ENCODE results near the gene CCDC43.
"Not testable (repeated sequence)": the region's sequence is repeated elsewhere in the genome, so short reads cannot be mapped to it uniquely, and the experiment has no call there.

CCDC43 gene

DNA sequence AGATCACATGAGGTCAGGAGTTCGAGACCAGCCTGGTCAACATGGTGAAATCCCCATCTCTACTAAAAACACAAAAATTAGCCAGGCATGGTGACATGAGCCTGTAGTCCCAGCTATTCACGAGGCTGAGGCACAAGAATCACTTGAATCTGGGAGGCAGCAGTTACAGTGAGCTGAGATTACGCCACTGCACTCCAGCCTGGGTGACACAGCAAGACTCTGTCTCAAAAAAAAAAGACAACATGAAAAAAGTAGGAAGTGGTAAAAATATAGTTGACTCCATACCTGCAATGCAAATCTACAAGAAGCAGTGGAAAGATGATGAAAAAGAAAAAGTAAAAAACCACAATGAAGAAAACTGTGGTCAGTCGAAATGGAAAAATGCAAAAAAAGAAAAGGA, 6.3 kb downstream of the CCDC43 start:
- H2BK5ac ChIP-seq (ENCODE audit: low read length); H3K14ac ChIP-seq (ENCODE audit: low read length); H3K4me1 ChIP-seq (ENCODE audit: control insufficient read depth in 2 of 2, insufficient read depth in 1 of 2, low read depth in 1 of 2, low read length in 2 of 2); H3K23ac ChIP-seq (ENCODE audit: low read depth, low read length, poor library complexity); H3K4me2 ChIP-seq (ENCODE audit: insufficient read depth, low read length, poor library complexity, severe bottlenecking); H3K9ac ChIP-seq (ENCODE audit: low read depth, low read length, poor library complexity); H2BK15ac ChIP-seq (ENCODE audit: low read length); DNase-seq (ENCODE audit: low spot score); H2BK120ac ChIP-seq (ENCODE audit: low read depth, low read length); H3K27ac ChIP-seq (replicated peaks; ENCODE audit: low read length); H4K8ac ChIP-seq (ENCODE audit: low read depth, low read length); H4K91ac ChIP-seq (ENCODE audit: low read depth, low read length, poor library complexity); H3K79me1 ChIP-seq (ENCODE audit: low read depth, low read length); H2BK12ac ChIP-seq (ENCODE audit: low read length); H3K27me3 ChIP-seq (ENCODE audit: control insufficient read depth in 3 of 3, insufficient read depth in 3 of 3, low read depth in 1 of 3, low read length in 3 of 3); H2AFZ ChIP-seq (ENCODE audit: low read length); H3K4me3 ChIP-seq (ENCODE audit: low read length in 2 of 2); H2AK5ac ChIP-seq (ENCODE audit: low read depth, low read length); H3K9me3 ChIP-seq (replicated peaks in 1 of 2; ENCODE audit: control insufficient read depth in 2 of 2, insufficient read depth in 1 of 2, low read depth in 1 of 2, low read length in 2 of 2); H3K4ac ChIP-seq (ENCODE audit: low read length); H3K18ac ChIP-seq (ENCODE audit: low read length): not testable (repeated sequence)
- no CpG with 5 or more reads among the region's 4 CpGs for WGBS, 2 donors (ENCODE audit: extremely low coverage in 2 of 2, insufficient read length in 2 of 2, insufficient replicate concordance in 1 of 2)
- H3K36me3 ChIP-seq (replicated peaks in 1 of 2; ENCODE audit: control insufficient read depth in 2 of 2, insufficient read depth in 2 of 2, low read length in 2 of 2): peaks cover 10 to 81% of the 10 kb centered on the region in 2 donors

DNA sequence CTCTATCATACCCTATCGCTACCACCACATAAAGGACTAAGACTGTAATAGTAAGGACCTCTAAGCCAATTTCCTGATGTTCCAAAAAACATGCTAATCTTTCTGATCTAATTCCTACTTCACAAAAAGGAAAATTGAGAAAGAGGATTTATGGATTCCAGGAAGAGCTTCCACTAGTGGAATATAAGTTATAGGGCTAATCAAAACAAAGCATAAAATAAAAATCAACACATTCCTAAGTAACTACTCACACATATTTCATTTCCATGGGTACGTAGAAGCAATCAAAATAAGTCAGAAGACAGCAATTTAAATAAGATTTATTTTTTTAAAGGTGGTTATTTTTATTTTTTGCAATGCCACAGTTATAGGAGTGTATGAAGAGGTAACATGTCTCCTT, 12.4 kb downstream of the CCDC43 start:
- H2AK5ac ChIP-seq (ENCODE audit: low read depth, low read length): no peak overlapping the region
- WGBS, 2 donors (ENCODE audit: extremely low coverage in 2 of 2, insufficient read length in 2 of 2, insufficient replicate concordance in 1 of 2): no CpG with 5 or more reads among the region's 2 CpGs
- no peak overlapping the region for H3K9ac ChIP-seq (ENCODE audit: low read depth, low read length, poor library complexity)
- H2BK120ac ChIP-seq (ENCODE audit: low read depth, low read length): no peak overlapping the region
- H3K4me3 ChIP-seq (ENCODE audit: low read length in 2 of 2): no peak overlapping the region
- H3K9me3 ChIP-seq (replicated peaks in 1 of 2; ENCODE audit: control insufficient read depth in 2 of 2, insufficient read depth in 1 of 2, low read depth in 1 of 2, low read length in 2 of 2): no peaks in the 10 kb centered on the region
- no peak overlapping the region for H4K8ac ChIP-seq (ENCODE audit: low read depth, low read length)
- no peak overlapping the region for H2BK15ac ChIP-seq (ENCODE audit: low read length)
- peaks cover 2% of the 10 kb centered on the region for H3K79me1 ChIP-seq (ENCODE audit: low read depth, low read length)
- no peak overlapping the region for H3K4ac ChIP-seq (ENCODE audit: low read length)
- H3K4me2 ChIP-seq (ENCODE audit: insufficient read depth, low read length, poor library complexity, severe bottlenecking): no peak overlapping the region
- H2BK12ac ChIP-seq (ENCODE audit: low read length): no peak overlapping the region
- H2BK5ac ChIP-seq (ENCODE audit: low read length): no peak overlapping the region
- H4K91ac ChIP-seq (ENCODE audit: low read depth, low read length, poor library complexity): no peak overlapping the region
- no peak overlapping the region for H3K23ac ChIP-seq (ENCODE audit: low read depth, low read length, poor library complexity)
- no peak overlapping the region for H3K27ac ChIP-seq (replicated peaks; ENCODE audit: low read length)
- H2AFZ ChIP-seq (ENCODE audit: low read length): no peak overlapping the region
- peaks cover 8 to 50% of the 10 kb centered on the region in 2 donors for H3K36me3 ChIP-seq (replicated peaks in 1 of 2; ENCODE audit: control insufficient read depth in 2 of 2, insufficient read depth in 2 of 2, low read length in 2 of 2)
- H3K4me1 ChIP-seq (ENCODE audit: control insufficient read depth in 2 of 2, insufficient read depth in 1 of 2, low read depth in 1 of 2, low read length in 2 of 2): no peaks in the 10 kb centered on the region
- no peak overlapping the region for H3K14ac ChIP-seq (ENCODE audit: low read length)
- DNase-seq (ENCODE audit: low spot score): no peak
- H3K27me3 ChIP-seq (ENCODE audit: control insufficient read depth in 3 of 3, insufficient read depth in 3 of 3, low read depth in 1 of 3, low read length in 3 of 3): no peaks in the 10 kb centered on the region
- no peak overlapping the region for H3K18ac ChIP-seq (ENCODE audit: low read length)

DNA sequence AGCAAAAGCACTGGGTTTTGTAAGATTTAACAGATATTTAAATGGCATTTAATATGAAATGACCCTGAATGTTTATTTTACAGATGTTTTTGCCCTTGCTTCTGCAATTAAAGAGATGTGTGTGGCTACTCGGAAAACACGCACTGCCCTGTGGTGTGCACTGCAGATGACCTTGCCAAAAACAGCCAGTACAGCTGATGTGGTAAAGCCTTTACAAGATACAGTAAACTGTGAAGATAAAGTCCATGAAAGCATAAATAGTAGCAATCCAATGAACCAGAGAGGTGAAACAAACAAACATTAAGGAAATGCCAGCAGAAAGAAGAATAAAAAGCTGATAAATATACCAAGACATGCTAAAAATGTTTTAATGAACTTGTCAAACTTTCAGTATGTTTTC, 15.7 kb downstream of the CCDC43 start:
- H3K4me3 ChIP-seq (ENCODE audit: low read length in 2 of 2): no peak overlapping the region
- no peak overlapping the region for H2BK12ac ChIP-seq (ENCODE audit: low read length)
- H3K36me3 ChIP-seq (replicated peaks in 1 of 2; ENCODE audit: control insufficient read depth in 2 of 2, insufficient read depth in 2 of 2, low read length in 2 of 2): peaks cover 0 to 20% of the 10 kb centered on the region in 2 donors
- H3K27me3 ChIP-seq (ENCODE audit: control insufficient read depth in 3 of 3, insufficient read depth in 3 of 3, low read depth in 1 of 3, low read length in 3 of 3): no peaks in the 10 kb centered on the region
- H3K4me2 ChIP-seq (ENCODE audit: insufficient read depth, low read length, poor library complexity, severe bottlenecking): no peak overlapping the region
- H3K27ac ChIP-seq (replicated peaks; ENCODE audit: low read length): no peak overlapping the region
- no peak for DNase-seq (ENCODE audit: low spot score)
- WGBS, 2 donors (ENCODE audit: extremely low coverage in 2 of 2, insufficient read length in 2 of 2, insufficient replicate concordance in 1 of 2): no CpG with 5 or more reads among the region's 2 CpGs
- no peak overlapping the region for H2BK5ac ChIP-seq (ENCODE audit: low read length)
- H2AK5ac ChIP-seq (ENCODE audit: low read depth, low read length): no peak overlapping the region
- H3K23ac ChIP-seq (ENCODE audit: low read depth, low read length, poor library complexity): no peak overlapping the region
- H3K18ac ChIP-seq (ENCODE audit: low read length): no peak overlapping the region
- H4K91ac ChIP-seq (ENCODE audit: low read depth, low read length, poor library complexity): no peak overlapping the region
- H2AFZ ChIP-seq (ENCODE audit: low read length): no peak overlapping the region
- no peak overlapping the region for H4K8ac ChIP-seq (ENCODE audit: low read depth, low read length)
- no peak overlapping the region for H2BK15ac ChIP-seq (ENCODE audit: low read length)
- H3K9me3 ChIP-seq (replicated peaks in 1 of 2; ENCODE audit: control insufficient read depth in 2 of 2, insufficient read depth in 1 of 2, low read depth in 1 of 2, low read length in 2 of 2): no peaks in the 10 kb centered on the region
- H3K79me1 ChIP-seq (ENCODE audit: low read depth, low read length): no peaks in the 10 kb centered on the region
- no peak overlapping the region for H3K9ac ChIP-seq (ENCODE audit: low read depth, low read length, poor library complexity)
- H3K4ac ChIP-seq (ENCODE audit: low read length): no peak overlapping the region
- no peak overlapping the region for H2BK120ac ChIP-seq (ENCODE audit: low read depth, low read length)
- H3K4me1 ChIP-seq (ENCODE audit: control insufficient read depth in 2 of 2, insufficient read depth in 1 of 2, low read depth in 1 of 2, low read length in 2 of 2): no peaks in the 10 kb centered on the region
- H3K14ac ChIP-seq (ENCODE audit: low read length): no peak overlapping the region

DNA sequence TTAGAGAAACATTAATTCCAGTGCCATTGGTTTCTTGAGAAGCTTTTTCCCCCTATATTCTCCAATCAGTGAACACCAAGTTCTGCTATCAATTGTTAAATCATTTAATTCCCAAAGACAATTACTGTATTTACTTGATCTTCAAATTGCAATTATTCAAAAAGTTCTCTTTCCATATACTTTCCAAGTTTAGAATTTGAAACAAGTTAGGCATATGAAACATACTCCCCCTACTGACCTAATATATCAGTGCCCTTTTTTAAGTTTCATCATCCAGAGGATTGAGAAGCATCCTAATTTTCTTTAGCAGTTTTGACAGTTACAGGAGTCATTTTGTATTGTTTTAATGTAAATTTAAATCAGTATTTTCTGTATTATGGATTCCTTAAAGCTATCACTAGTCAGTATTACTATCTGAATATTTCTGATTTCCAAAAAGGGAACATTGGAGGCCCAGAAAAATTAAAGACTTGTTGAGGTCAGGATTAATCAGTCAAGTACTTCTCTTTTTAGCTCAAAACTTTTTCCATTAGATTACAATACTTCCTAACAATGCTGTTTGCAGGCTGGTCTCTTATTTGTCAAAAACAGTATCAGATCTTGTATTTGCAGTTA, 17.0 kb downstream of the CCDC43 start:
- H2BK120ac ChIP-seq (ENCODE audit: low read depth, low read length): no peak overlapping the region
- no peak overlapping the region for H4K91ac ChIP-seq (ENCODE audit: low read depth, low read length, poor library complexity)
- no peak overlapping the region for H2BK15ac ChIP-seq (ENCODE audit: low read length)
- H3K4me1 ChIP-seq (ENCODE audit: control insufficient read depth in 2 of 2, insufficient read depth in 1 of 2, low read depth in 1 of 2, low read length in 2 of 2): no peaks in the 10 kb centered on the region
- no peak overlapping the region for H3K4me2 ChIP-seq (ENCODE audit: insufficient read depth, low read length, poor library complexity, severe bottlenecking)
- H4K8ac ChIP-seq (ENCODE audit: low read depth, low read length): no peak overlapping the region
- H3K14ac ChIP-seq (ENCODE audit: low read length): no peak overlapping the region
- no peaks in the 10 kb centered on the region for H3K27me3 ChIP-seq (ENCODE audit: control insufficient read depth in 3 of 3, insufficient read depth in 3 of 3, low read depth in 1 of 3, low read length in 3 of 3)
- no peak overlapping the region for H2BK12ac ChIP-seq (ENCODE audit: low read length)
- no peak overlapping the region for H2AK5ac ChIP-seq (ENCODE audit: low read depth, low read length)
- peaks cover 0 to 7% of the 10 kb centered on the region in 2 donors for H3K36me3 ChIP-seq (replicated peaks in 1 of 2; ENCODE audit: control insufficient read depth in 2 of 2, insufficient read depth in 2 of 2, low read length in 2 of 2)
- no peak overlapping the region for H3K27ac ChIP-seq (replicated peaks; ENCODE audit: low read length)
- H3K23ac ChIP-seq (ENCODE audit: low read depth, low read length, poor library complexity): no peak overlapping the region
- H3K9me3 ChIP-seq (replicated peaks in 1 of 2; ENCODE audit: control insufficient read depth in 2 of 2, insufficient read depth in 1 of 2, low read depth in 1 of 2, low read length in 2 of 2): no peaks in the 10 kb centered on the region
- no peak overlapping the region for H3K4me3 ChIP-seq (ENCODE audit: low read length in 2 of 2)
- no peak overlapping the region for H2BK5ac ChIP-seq (ENCODE audit: low read length)
- H2AFZ ChIP-seq (ENCODE audit: low read length): no peak overlapping the region
- no peak for DNase-seq (ENCODE audit: low spot score)
- H3K18ac ChIP-seq (ENCODE audit: low read length): no peak overlapping the region
- no peak overlapping the region for H3K4ac ChIP-seq (ENCODE audit: low read length)
- no peak overlapping the region for H3K9ac ChIP-seq (ENCODE audit: low read depth, low read length, poor library complexity)
- no peaks in the 10 kb centered on the region for H3K79me1 ChIP-seq (ENCODE audit: low read depth, low read length)

Measured in neuronal stem cell (in vitro differentiated cells).